Lower leg skin (tissue), 4 donors: Measurements from ENCODE around the gene OR51G1. TPM values are rescaled to one million over a fixed set of nuclear protein-coding genes. Genes with fewer than 3 reads are reported as not detected.

Experiments
- DNase-seq, 2 donors: peaks; one replicate each; pipeline ENCODE4 v3.0.0-alpha.2; 2019; ENCODE audit warnings: low spot score in 2 of 2
- H3K4me3 ChIP-seq: fragments of 200-600 bp; sonication (generic); 2 replicates; pipeline ENCODE4 v1.5.1; 2017; ENCODE audit warnings: mild to moderate bottlenecking, low read depth; ENCODE audit not compliant: poor library complexity, severe bottlenecking
- POLR2A ChIP-seq, 2 donors: fragments of 450-650 bp; IDR thresholded peaks; one replicate each; pipeline ENCODE4 v1.6.1; 2016 to 2017; ENCODE audit warnings: antibody characterized with exemption in 2 of 2, mild to moderate bottlenecking in 1 of 2, moderate library complexity in 1 of 2
- WGBS, 2 donors: methylation state at CpG; one replicate each; pipeline ENCODE4 v1.1.5; 2018; 5-methylcytosine and 5-hydroxymethylcytosine counted together
- intact Hi-C: fragments of 100-400 bp; cut with DNase I; formaldehyde crosslinking; loops from one replicate; pipeline ENCODE4 v1.15.0; 2023; ENCODE audit warnings: low total_unique reads
- total RNA-seq, 4 donors: library from RNA; depleted of rRNA; stranded (reverse); fragments of >200 nt; gene quantifications; one replicate each; pipeline ENCODE4 v1.1.0, GENCODE V29; 2016
- TF ChIP-seq, protein P1 (sequence below), 3 donors: fragments of 450-650 bp; IDR thresholded peaks; one replicate each; pipeline ENCODE4 v1.5.1; 2016; ENCODE audit warnings: antibody characterized with exemption in 3 of 3, mild to moderate bottlenecking in 3 of 3, moderate library complexity in 2 of 3

The OR51G1 gene
- total RNA-seq, 4 donors from 2014 or later = not detected

DNA sequence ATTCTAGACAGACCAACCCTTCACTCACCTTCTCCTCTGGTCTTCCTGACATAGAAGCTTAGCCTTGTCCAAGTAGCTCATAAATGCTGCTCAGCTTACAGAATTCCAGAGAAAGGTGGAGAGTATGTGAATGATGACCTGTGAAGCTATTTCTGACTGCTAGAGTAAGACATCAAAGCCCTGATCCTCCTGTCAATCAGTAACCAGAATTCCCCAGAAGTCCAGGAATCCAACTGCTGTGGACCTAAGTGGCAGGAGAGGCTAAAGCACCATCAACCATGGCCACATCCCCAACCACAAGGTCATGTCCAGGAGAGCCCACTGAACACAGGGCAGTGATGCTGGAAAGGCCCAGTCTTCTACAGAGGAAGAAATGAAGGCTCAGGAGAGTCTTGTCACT lies 7.6 kb downstream of the OR51G1 start:
- DNase-seq = no peak
- TF ChIP-seq, protein P1, sequence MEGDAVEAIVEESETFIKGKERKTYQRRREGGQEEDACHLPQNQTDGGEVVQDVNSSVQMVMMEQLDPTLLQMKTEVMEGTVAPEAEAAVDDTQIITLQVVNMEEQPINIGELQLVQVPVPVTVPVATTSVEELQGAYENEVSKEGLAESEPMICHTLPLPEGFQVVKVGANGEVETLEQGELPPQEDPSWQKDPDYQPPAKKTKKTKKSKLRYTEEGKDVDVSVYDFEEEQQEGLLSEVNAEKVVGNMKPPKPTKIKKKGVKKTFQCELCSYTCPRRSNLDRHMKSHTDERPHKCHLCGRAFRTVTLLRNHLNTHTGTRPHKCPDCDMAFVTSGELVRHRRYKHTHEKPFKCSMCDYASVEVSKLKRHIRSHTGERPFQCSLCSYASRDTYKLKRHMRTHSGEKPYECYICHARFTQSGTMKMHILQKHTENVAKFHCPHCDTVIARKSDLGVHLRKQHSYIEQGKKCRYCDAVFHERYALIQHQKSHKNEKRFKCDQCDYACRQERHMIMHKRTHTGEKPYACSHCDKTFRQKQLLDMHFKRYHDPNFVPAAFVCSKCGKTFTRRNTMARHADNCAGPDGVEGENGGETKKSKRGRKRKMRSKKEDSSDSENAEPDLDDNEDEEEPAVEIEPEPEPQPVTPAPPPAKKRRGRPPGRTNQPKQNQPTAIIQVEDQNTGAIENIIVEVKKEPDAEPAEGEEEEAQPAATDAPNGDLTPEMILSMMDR (IDR thresholded peaks at IDR 0.05) = no peak
- no peak for TF ChIP-seq POLR2A (IDR thresholded peaks at IDR 0.05)
- H3K4me3 ChIP-seq = no peak overlapping the region
- intact Hi-C loops = no loop called here

DNA sequence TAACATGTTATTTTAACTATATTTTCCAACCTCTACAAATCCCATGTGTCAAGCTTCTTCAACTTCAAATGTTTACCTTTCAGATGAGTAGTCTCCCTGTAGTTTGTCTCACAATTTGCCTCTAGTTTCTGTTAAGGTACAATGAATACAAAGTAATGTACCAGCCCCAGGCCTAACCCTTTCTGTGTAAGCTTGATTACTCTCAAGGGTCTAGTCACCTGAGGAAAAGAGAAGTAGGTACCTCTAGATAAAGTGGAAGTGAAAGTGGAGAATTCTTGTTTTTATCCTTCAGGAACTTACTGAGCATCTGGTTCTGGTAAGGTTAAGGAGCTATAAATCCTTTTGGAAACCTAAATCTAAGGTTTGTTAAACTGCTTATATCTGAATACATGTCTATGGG lies 20.7 kb downstream of the OR51G1 start, which contains the start of gene OR51A7:
Gene OR51A7 (plus strand): TSS at position 300 of the 400 bp plus-strand sequence. CDS start 3,587 bp downstream, outside the sequence.
- TF ChIP-seq, protein P1 (IDR thresholded peaks at IDR 0.05) = no peak
- no peak for TF ChIP-seq POLR2A (IDR thresholded peaks at IDR 0.05)
- no peak within 1 kb of the TSS for H3K4me3 ChIP-seq
- intact Hi-C loops = no loop called here
- no peak for DNase-seq

DNA sequence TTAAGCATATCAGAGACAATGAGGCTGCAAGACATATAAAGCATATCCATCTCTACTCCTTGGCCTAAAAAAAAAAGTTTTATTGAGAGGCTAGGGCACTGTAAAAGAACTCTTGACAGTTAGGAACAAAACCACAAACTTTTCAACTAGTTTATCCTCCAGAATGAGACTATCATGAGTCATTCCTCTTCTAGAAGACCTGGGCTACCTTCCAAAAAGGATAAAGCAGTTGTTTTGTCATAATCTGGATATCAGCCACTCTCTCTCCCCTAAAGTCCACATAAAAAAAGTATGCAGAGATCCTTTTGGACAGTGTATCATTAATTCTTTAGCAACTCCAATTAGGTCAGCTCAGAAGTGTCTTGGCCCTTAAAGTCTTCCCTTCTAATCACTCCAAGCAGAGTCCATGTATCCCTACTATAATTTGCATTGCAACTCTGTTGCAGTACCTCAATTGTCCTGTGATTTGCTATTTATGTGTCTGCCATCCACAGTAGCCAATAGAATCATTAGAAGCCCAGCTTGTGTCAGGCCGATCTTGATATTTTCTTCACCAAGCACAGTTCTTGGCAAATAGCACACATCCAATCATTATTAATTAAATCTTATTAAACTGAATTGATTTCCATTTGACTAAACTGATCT lies 32.0 kb downstream of the OR51G1 start:
- TF ChIP-seq, protein P1 (IDR thresholded peaks at IDR 0.05) = no peak
- TF ChIP-seq POLR2A (IDR thresholded peaks at IDR 0.05) = no peak
- intact Hi-C loops = no loop called here
- WGBS, 2 donors = 90 to 97% methylated on average over 1 of the region's 1 CpG
- no peak overlapping the region for H3K4me3 ChIP-seq
- no peak for DNase-seq

DNA sequence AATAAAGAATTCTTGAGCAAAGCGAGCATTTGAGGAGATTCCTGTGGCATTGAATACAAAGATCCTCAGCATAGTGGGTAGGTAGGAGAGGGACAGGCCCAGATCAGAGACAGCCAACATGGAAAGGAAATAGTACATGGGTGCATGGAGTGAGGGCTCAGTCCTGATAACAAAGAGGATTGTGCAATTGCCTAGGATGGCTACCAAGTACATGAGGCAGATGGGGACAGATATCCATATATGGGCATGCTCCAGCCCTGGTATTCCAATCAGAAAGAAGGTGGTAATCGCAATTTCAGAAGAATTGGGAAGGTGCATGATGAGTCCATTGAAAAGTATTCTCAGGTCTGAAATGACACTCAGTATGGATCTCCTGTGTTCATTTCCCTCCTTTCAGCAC lies 33.9 kb downstream of the OR51G1 start:
- intact Hi-C loops = no loop called here
- 79 to 89% methylated on average over 2 of the region's 2 CpGs for WGBS, 2 donors
- H3K4me3 ChIP-seq = no peak overlapping the region
- DNase-seq = no peak
- TF ChIP-seq, protein P1 (IDR thresholded peaks at IDR 0.05) = no peak
- TF ChIP-seq POLR2A (IDR thresholded peaks at IDR 0.05) = no peak

DNA sequence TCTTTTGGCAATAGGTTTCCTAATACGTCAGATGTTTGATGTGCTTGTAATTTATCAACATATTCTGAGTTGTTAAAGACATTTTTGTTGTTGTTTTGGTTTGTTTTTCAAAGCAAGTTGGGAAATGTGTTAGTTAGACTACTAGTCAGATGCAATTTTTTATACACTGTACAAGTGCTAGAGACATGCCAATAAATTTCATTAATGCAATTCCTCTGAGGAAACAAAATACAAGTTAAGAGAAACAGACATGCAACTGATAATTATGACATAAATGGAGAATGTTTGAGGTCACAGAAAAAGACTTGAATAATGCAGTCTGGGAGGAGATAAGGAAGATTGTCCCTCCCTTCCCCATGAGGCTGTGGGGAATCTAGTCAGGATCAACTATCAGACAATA lies 36.5 kb downstream of the OR51G1 start:
- WGBS, 2 donors = 0 to 2% methylated on average over 1 of the region's 1 CpG
- DNase-seq = no peak
- intact Hi-C loops = no loop called here
- no peak for TF ChIP-seq POLR2A (IDR thresholded peaks at IDR 0.05)
- TF ChIP-seq, protein P1 (IDR thresholded peaks at IDR 0.05) = no peak
- H3K4me3 ChIP-seq = no peak overlapping the region

DNA sequence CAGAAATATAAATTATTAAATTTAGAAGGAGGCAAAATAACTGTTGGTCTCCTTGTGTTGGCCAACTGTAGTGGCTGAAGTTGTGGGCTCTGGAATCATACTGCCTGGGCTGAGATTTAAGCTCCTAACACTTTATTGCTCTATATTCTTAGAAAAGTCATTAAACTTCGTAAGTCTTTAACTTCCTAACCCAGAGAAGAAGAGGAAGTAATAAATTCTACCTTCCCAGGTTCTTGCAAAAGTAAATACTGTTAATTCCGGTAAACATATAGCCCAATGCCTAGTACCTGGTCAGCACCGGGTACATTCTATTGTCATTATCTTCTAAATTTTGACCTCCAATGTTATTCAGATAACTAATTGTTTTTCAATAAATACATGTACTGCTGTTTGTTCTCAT lies 38.0 kb downstream of the OR51G1 start:
- intact Hi-C loops = no loop called here
- no peak for DNase-seq
- WGBS, 2 donors = 63 to 74% methylated on average over 3 of the region's 3 CpGs
- no peak for TF ChIP-seq POLR2A (IDR thresholded peaks at IDR 0.05)
- TF ChIP-seq, protein P1 (IDR thresholded peaks at IDR 0.05) = no peak
- H3K4me3 ChIP-seq = no peak overlapping the region
